OCI-LY3 (cell line): Measurements from ENCODE around the gene KIZ.

ENCODE experiments used
- H2AFZ ChIP-seq: fragments of 200-600, 300-600 bp; shearing (Covaris generic); 2 replicates; pipeline ENCODE4 v1.6.0; 2014; ENCODE audit warnings: antibody characterized with exemption, low read depth, low read length
- H3K27ac ChIP-seq: fragments of 200-600, 300-600 bp; sonication (generic); 2 replicates; pipeline ENCODE4 v1.5.1; 2014; ENCODE audit warnings: mild to moderate bottlenecking, low read length, moderate library complexity, mixed read lengths
- H3K27me3 ChIP-seq: fragments of 200-600, 300-600 bp; sonication (generic); 2 replicates; pipeline ENCODE4 v1.6.1; 2014; ENCODE audit warnings: low read depth, low read length, mixed read lengths
- H3K36me3 ChIP-seq: fragments of 200-600, 300-600 bp; sonication (generic); replicated peaks from 2 replicates; pipeline ENCODE3; 2014; ENCODE audit warnings: low read depth, low read length, mixed read lengths
- H3K4me1 ChIP-seq: fragments of 300-600, 200-600 bp; sonication (generic); 2 replicates; pipeline ENCODE4 v1.6.1; 2014; ENCODE audit warnings: low read length, mixed read lengths
- H3K4me2 ChIP-seq: fragments of 200-600, 300-600 bp; sonication (generic); 2 replicates; pipeline ENCODE4 v1.6.1; 2014; ENCODE audit warnings: low read length, mixed read lengths
- H3K4me3 ChIP-seq: fragments of 300-600, 200-600 bp; sonication (generic); 2 replicates; pipeline ENCODE4 v1.5.1; 2014; ENCODE audit warnings: antibody characterized with exemption, mild to moderate bottlenecking, low read length, moderate library complexity
- H3K79me2 ChIP-seq: fragments of 300-600, 200-600 bp; shearing (Covaris generic); 2 replicates; pipeline ENCODE4 v1.6.1; 2014; ENCODE audit warnings: mild to moderate bottlenecking, low read length, mixed read lengths
- H3K9ac ChIP-seq: fragments of 300-600, 200-600 bp; shearing (Covaris generic); 2 replicates; pipeline ENCODE4 v1.6.0; 2014; ENCODE audit warnings: mild to moderate bottlenecking, low read length, moderate library complexity
- H3K9me3 ChIP-seq: fragments of 200-600, 300-600 bp; shearing (Covaris generic); 2 replicates; pipeline ENCODE4 v1.6.1; 2014; ENCODE audit warnings: low read length, mixed read lengths; ENCODE audit not compliant: insufficient read depth
- H4K20me1 ChIP-seq: fragments of 200-600, 300-600 bp; sonication (generic); 2 replicates; pipeline ENCODE4 v1.6.1; 2016; ENCODE audit warnings: low read length, mixed read lengths; ENCODE audit not compliant: insufficient read depth
- EZH2phosphoT487 ChIP-seq: fragments of 200-600 bp; shearing (Covaris generic); IDR thresholded peaks from 2 replicates; pipeline ENCODE4 v1.6.1; 2018; ENCODE audit warnings: antibody characterized with exemption, mixed run types, low read depth
- TF ChIP-seq, protein P1 (sequence below): fragments of 200-600, 300-600 bp; sonication (generic); IDR thresholded peaks from 2 replicates; pipeline ENCODE4 v1.5.1; 2014; ENCODE audit warnings: antibody characterized with exemption, low read length, low read depth

KIZ gene

DNA sequence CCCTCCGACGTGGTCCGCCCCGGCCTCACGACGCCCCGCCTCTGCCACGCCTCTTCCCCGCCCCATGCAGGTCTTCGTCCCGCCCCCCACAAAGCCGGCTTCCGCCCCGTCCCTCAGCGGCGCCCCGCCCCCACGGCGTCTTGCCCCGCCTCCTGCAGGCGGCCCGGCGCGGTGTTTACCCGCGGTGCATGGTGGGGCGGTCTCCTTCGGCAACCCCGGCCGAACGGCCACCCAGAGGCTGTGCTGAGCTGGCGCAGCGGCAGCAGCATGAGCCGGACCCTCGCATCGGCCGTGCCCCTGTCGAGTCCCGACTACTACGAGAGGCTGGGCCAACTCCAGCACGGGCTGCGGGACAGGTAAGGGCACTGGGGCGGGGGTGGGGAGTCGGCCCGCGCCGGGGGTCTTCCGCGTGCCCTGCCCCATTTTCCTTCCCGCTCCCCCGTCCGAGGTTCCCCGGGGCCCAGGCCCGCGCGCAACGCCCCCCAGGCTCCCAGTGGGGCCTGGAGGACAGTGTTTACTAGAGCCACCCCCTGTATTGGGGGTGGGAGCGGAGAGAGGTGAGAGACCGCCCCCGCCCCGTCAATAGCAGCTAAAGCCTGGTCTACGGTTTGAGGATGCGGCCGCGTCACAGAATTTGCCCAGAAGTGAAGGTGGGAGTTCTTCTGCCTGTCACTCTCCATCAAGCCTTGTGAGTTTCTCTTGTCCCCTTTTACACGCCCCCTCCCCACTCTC lies at the start of gene KIZ:
TSS of gene KIZ (plus strand) at position 234 of the 732 bp plus-strand sequence. CDS start at position 268, 34 bp downstream.
- Histone ChIP-seq H3K4me3 (peak within 1 kb of the TSS; percentile 90), H2AFZ (peak within 1 kb of the TSS; percentile 99)

GRCh38 chr20:21077809-21078345 lies 48.0 kb upstream of the KIZ start:
- no peaks in the 10 kb centered on the region for H3K36me3 ChIP-seq
- TF ChIP-seq, protein P1, sequence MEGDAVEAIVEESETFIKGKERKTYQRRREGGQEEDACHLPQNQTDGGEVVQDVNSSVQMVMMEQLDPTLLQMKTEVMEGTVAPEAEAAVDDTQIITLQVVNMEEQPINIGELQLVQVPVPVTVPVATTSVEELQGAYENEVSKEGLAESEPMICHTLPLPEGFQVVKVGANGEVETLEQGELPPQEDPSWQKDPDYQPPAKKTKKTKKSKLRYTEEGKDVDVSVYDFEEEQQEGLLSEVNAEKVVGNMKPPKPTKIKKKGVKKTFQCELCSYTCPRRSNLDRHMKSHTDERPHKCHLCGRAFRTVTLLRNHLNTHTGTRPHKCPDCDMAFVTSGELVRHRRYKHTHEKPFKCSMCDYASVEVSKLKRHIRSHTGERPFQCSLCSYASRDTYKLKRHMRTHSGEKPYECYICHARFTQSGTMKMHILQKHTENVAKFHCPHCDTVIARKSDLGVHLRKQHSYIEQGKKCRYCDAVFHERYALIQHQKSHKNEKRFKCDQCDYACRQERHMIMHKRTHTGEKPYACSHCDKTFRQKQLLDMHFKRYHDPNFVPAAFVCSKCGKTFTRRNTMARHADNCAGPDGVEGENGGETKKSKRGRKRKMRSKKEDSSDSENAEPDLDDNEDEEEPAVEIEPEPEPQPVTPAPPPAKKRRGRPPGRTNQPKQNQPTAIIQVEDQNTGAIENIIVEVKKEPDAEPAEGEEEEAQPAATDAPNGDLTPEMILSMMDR = no peak
- no peak for TF ChIP-seq EZH2phosphoT487
- H4K20me1 ChIP-seq = no peaks in the 10 kb centered on the region
- no peak overlapping the region for H3K4me2 ChIP-seq
- H3K79me2 ChIP-seq = no peaks in the 10 kb centered on the region
- H3K27ac ChIP-seq = no peak overlapping the region
- no peak overlapping the region for H3K4me3 ChIP-seq
- peaks cover 71% of the 10 kb centered on the region for H3K27me3 ChIP-seq
- no peaks in the 10 kb centered on the region for H3K9me3 ChIP-seq
- H3K9ac ChIP-seq = no peak overlapping the region
- peaks cover 11% of the 10 kb centered on the region for H3K4me1 ChIP-seq
- no peak overlapping the region for H2AFZ ChIP-seq

More for the DNA sequence above, at the start of gene KIZ:
- no peak for TF ChIP-seq EZH2phosphoT487
- TF ChIP-seq, protein P1 = peak; percentile 31
- Histone ChIP-seq H4K20me1 (no peaks in the 10 kb centered on the region), H3K9ac (peak within 1 kb of the TSS; percentile 83), H3K27me3 (no peaks in the 10 kb centered on the region), H3K9me3 (no peaks in the 10 kb centered on the region), H3K79me2 (no peaks in the 10 kb centered on the region), H3K27ac (no peak within 1 kb of the TSS; the same call in 1 of the 2 replicates), H3K4me2 (peak within 1 kb of the TSS; percentile 98), H3K4me1 (peaks cover 12% of the 10 kb centered on the region), H3K36me3 (no peaks in the 10 kb centered on the region)

GRCh38 chr20:21082584-21082983 lies 43.3 kb upstream of the KIZ start:
- Histone ChIP-seq H3K4me3 (no peak overlapping the region), H2AFZ (no peak overlapping the region), H3K79me2 (no peaks in the 10 kb centered on the region), H3K4me2 (no peak overlapping the region), H3K4me1 (no peaks in the 10 kb centered on the region), H3K9me3 (no peaks in the 10 kb centered on the region), H3K36me3 (no peaks in the 10 kb centered on the region), H3K27ac (no peak overlapping the region), H3K9ac (no peak overlapping the region), H3K27me3 (peaks cover 56% of the 10 kb centered on the region), H4K20me1 (no peaks in the 10 kb centered on the region)
- TF ChIP-seq, protein P1 = no peak
- TF ChIP-seq EZH2phosphoT487 = no peak

DNA sequence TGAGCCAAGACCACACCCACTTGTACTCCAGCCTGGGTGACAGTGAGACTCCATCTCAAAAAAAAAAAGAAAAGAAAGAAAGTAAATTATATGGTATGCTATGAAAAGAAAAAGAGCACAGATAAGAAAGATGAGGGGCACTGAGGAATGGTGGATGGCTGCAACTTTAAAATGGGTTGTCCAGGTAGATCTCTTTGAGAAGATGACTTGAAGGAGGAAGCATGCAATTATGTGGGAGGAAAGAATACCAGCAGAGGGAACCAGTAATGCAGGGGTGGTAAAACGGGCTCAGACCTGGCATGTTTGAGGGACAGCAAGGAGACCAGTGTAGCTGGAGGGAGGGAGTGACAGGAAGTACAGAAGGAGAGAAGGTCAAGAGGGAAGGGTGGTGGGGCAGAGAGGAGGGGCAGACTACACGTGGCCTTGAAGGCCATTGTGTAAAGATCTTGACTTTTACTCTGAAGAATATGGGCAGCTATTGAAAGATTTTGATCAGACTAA lies 42.0 kb upstream of the KIZ start:
- no peak overlapping the region for H2AFZ ChIP-seq
- no peaks in the 10 kb centered on the region for H4K20me1 ChIP-seq
- no peak overlapping the region for H3K9ac ChIP-seq
- H3K27me3 ChIP-seq = peaks cover 56% of the 10 kb centered on the region
- H3K4me3 ChIP-seq = no peak overlapping the region
- H3K9me3 ChIP-seq = no peaks in the 10 kb centered on the region
- no peaks in the 10 kb centered on the region for H3K79me2 ChIP-seq
- no peak for TF ChIP-seq EZH2phosphoT487
- TF ChIP-seq, protein P1 = no peak
- H3K4me2 ChIP-seq = no peak overlapping the region
- no peaks in the 10 kb centered on the region for H3K4me1 ChIP-seq
- no peak overlapping the region for H3K27ac ChIP-seq
- no peaks in the 10 kb centered on the region for H3K36me3 ChIP-seq
